HCT116 (cell line): ENCODE results near the gene SNTG2. TPM values are rescaled to one million over a fixed set of nuclear protein-coding genes. Genes with fewer than 3 reads are reported as not detected.

Source experiments
- ATAC-seq: fragments of 200-7000 bp; cut with Tn5 transposase; 2 replicates; pipeline ENCODE4 v1.9.1; 2020; ENCODE audit warnings: mild to moderate bottlenecking, moderate library complexity
- BruUV-seq: library from RNA; stranded (reverse); fragments of 400-500 nt; replicated peaks from 2 replicates; lab custom pipeline; 2021; lab: Mats Ljungman, UMichigan
- CTCF ChIA-PET: fragments of 300-600 bp; sonication (Branson Sonifier 250); formaldehyde crosslinking; loops from one replicate; lab custom pipeline; 2021; ENCODE audit warnings: antibody characterized with exemption; lab: Charles Lee
- POLR2A ChIA-PET: fragments of 300-600, 350-600 bp; sonication (Branson Sonifier 250); formaldehyde crosslinking; loops from one replicate; lab custom pipeline; 2021; ENCODE audit warnings: antibody characterized with exemption; lab: Charles Lee
- RAD21 ChIA-PET, 2 experiments: fragments of 300-600 bp; sonication (Branson Sonifier 250); formaldehyde crosslinking; loops; one replicate each; lab custom pipeline; 2023; ENCODE audit warnings: low total read pairs in 2 of 2; ENCODE audit not compliant: uncharacterized antibody in 2 of 2, unreplicated experiment in 2 of 2, low non-redundant PET in 1 of 2; lab: Charles Lee
- DNase-seq: peaks from one replicate; pipeline ENCODE4 v3.0.0-alpha.2; 2010; ENCODE audit warnings: low read depth, low spot score
- H2AFZ ChIP-seq: fragments of 200-600 bp; shearing (Covaris generic), sonication (generic); 2 replicates; pipeline ENCODE4 v1.6.1; 2017; ENCODE audit warnings: low read depth, mixed run types, mixed read lengths, antibody characterized with exemption, low read length; ENCODE audit not compliant: poor library complexity, severe bottlenecking
- H3K27ac ChIP-seq: 2 replicates; pipeline ENCODE4 v1.5.1; 2012; ENCODE audit warnings: low read depth, low read length
- H3K27me3 ChIP-seq: fragments of 200-600 bp; sonication (generic); 2 replicates; pipeline ENCODE4 v1.6.1; 2016; ENCODE audit warnings: mixed run types, low read length, mixed read lengths; ENCODE audit not compliant: insufficient read depth
- H3K36me3 ChIP-seq, 2 experiments: fragments of 200-500 bp in 1 of 2; fragments of 200-600 bp in 1 of 2; sonication (Bioruptor generic) in 1 of 2; sonication (generic) in 1 of 2; 2 replicates each; pipeline versions ENCODE4 v1.5.1 to v1.6.1; 2014 to 2016; ENCODE audit warnings: low read length in 2 of 2, inconsistent platforms in 1 of 2, mixed read lengths in 1 of 2, mixed run types in 1 of 2; ENCODE audit not compliant: insufficient read depth in 2 of 2, control insufficient read depth in 1 of 2
- H3K4me1 ChIP-seq, 2 experiments: fragments of 200-600 bp in 1 of 2; sonication (generic) in 1 of 2; 2 replicates each; pipeline versions ENCODE4 v1.5.1 to v1.6.1; 2012 to 2017; ENCODE audit warnings: low read length in 2 of 2, inconsistent platforms in 1 of 2, mild to moderate bottlenecking in 1 of 2, mixed read lengths in 1 of 2, mixed run types in 1 of 2, moderate library complexity in 1 of 2; ENCODE audit not compliant: insufficient read depth in 2 of 2, control insufficient read depth in 1 of 2
- H3K4me2 ChIP-seq: fragments of 200-600 bp; sonication (generic); 2 replicates; pipeline ENCODE4 v1.6.1; 2017; ENCODE audit warnings: mixed run types, low read length, mixed read lengths
- H3K4me3 ChIP-seq, 2 experiments: fragments of 200-600 bp in 1 of 2; sonication (generic) in 1 of 2; replicated peaks in 1 of 2; 2 replicates each; pipeline ENCODE4 v1.5.1; 2011 to 2016; ENCODE audit warnings: low read length in 2 of 2, control low read depth in 1 of 2, low read depth in 1 of 2, mild to moderate bottlenecking in 1 of 2, mixed read lengths in 1 of 2, mixed run types in 1 of 2
- H3K79me2 ChIP-seq: fragments of 200-600 bp; sonication (generic); 2 replicates; pipeline ENCODE4 v1.6.1; 2017; ENCODE audit warnings: mild to moderate bottlenecking, mixed run types, low read length, moderate library complexity, mixed read lengths; ENCODE audit not compliant: insufficient read depth
- H3K9ac ChIP-seq: fragments of 200-600 bp; sonication (generic); 2 replicates; pipeline ENCODE4 v1.6.1; 2016; ENCODE audit warnings: low read length, mixed read lengths
- H3K9me2 ChIP-seq: fragments of 200-600 bp; sonication (generic), shearing (Covaris generic); 2 replicates; pipeline ENCODE4 v1.6.1; 2017; ENCODE audit warnings: mixed run types, mild to moderate bottlenecking, moderate library complexity; ENCODE audit not compliant: insufficient read depth
- H3K9me3 ChIP-seq, 2 experiments: fragments of 200-500 bp in 1 of 2; fragments of 200-600 bp in 1 of 2; sonication (Bioruptor generic) in 1 of 2; sonication (generic) in 1 of 2; 2 replicates each; pipeline ENCODE4 v1.6.1; 2014 to 2017; ENCODE audit warnings: low read length in 2 of 2, mixed read lengths in 2 of 2, inconsistent platforms in 1 of 2, low read depth in 1 of 2, mild to moderate bottlenecking in 1 of 2, mixed run types in 1 of 2, moderate library complexity in 1 of 2; ENCODE audit not compliant: control insufficient read depth in 1 of 2, insufficient read depth in 1 of 2
- H4K20me1 ChIP-seq: fragments of 200-600 bp; sonication (generic), shearing (Covaris generic); 2 replicates; pipeline ENCODE4 v1.6.1; 2017; ENCODE audit warnings: mixed run types, mild to moderate bottlenecking, moderate library complexity; ENCODE audit not compliant: insufficient read depth
- CBX3 ChIP-seq: IDR thresholded peaks from 2 replicates; pipeline ENCODE4 v1.6.1; 2012; ENCODE audit warnings: low read depth
- EGR1 ChIP-seq: IDR thresholded peaks from 2 replicates; pipeline ENCODE4 v1.6.1; 2012; ENCODE audit warnings: low read depth
- ELF1 ChIP-seq: IDR thresholded peaks from 2 replicates; pipeline ENCODE4 v1.6.1; 2012; ENCODE audit warnings: low read depth, borderline replicate concordance
- EZH2 ChIP-seq: fragments of 200-600 bp; sonication (generic); IDR thresholded peaks from 2 replicates; pipeline ENCODE4 v1.6.1; 2017; ENCODE audit warnings: antibody characterized with exemption, mixed run types
- FOSL1 ChIP-seq: IDR thresholded peaks from 2 replicates; pipeline ENCODE4 v1.6.1; 2012; ENCODE audit warnings: low read depth
- JUND ChIP-seq: IDR thresholded peaks from 2 replicates; pipeline ENCODE4 v1.6.1; 2012
- POLR2A ChIP-seq: IDR thresholded peaks from 2 replicates; pipeline ENCODE4 v1.7.0; 2011; ENCODE audit warnings: borderline replicate concordance; ENCODE audit not compliant: insufficient read depth, insufficient read length; ENCODE audit errors: extremely low read depth
- SIN3A ChIP-seq: IDR thresholded peaks from 2 replicates; pipeline ENCODE4 v1.6.1; 2012; ENCODE audit warnings: low read depth
- SRF ChIP-seq: IDR thresholded peaks from 2 replicates; pipeline ENCODE4 v1.6.1; 2012; ENCODE audit warnings: low read depth
- TCF7L2 ChIP-seq: IDR thresholded peaks from 2 replicates; pipeline ENCODE4 v1.7.0; 2011; ENCODE audit warnings: borderline replicate concordance, inconsistent platforms; ENCODE audit not compliant: insufficient read depth, insufficient read length; ENCODE audit errors: extremely low read depth
- ZNF274 ChIP-seq: fragments of 200-500 bp; sonication (Bioruptor generic); IDR thresholded peaks from 2 replicates; pipeline ENCODE4 v1.6.1; 2014; ENCODE audit warnings: mild to moderate bottlenecking, low read depth, low read length, inconsistent platforms
- intact Hi-C: fragments of 100-400 bp; cut with micrococcal nuclease; formaldehyde crosslinking; loops from 2 replicates; pipeline ENCODE4 v1.10.0; 2022
- total RNA-seq: library from RNA; stranded (reverse); gene quantifications from one replicate; pipeline ENCODE4 v1.2.1, GENCODE V29; 2021; ENCODE audit not compliant: unreplicated experiment
- TF ChIP-seq, protein P1 (sequence below): IDR thresholded peaks from 2 replicates; pipeline ENCODE4 v1.6.1; 2011; ENCODE audit warnings: mild to moderate bottlenecking, low read length, moderate library complexity; ENCODE audit not compliant: insufficient replicate concordance; ENCODE audit errors: extremely low read depth

SNTG2 gene
- total RNA-seq, 1 experiment from 2014 or later, result not detected

DNA sequence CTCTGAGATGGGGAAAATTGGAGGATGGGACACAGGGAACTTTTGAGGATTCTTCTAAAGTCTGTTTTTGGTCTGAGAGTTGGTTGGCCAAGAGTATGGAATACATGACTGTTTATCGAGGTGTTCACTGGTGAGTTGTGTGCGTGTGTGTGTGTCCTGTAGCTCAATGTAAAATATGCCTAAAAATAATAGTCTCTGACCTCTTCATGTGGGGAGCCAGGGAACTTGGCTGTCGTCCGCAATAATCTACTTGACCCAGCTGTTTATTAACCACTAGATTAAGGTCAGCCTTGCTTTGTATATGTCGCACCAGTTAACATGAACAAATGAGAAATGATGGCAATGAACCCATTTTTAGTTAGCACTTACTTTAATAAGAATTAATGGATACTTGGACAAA lies 285.2 kb downstream of the SNTG2 start:
- Histone ChIP-seq H3K9me3 (no peaks in the 10 kb centered on the region), H3K36me3 (no peaks in the 10 kb centered on the region), H3K79me2 (no peaks in the 10 kb centered on the region), H3K9me2 (no peaks in the 10 kb centered on the region), H3K4me2 (no peak overlapping the region), H3K9ac (no peak overlapping the region), H2AFZ (no peak overlapping the region), H3K27ac (no peak overlapping the region), H3K4me3 (no peak overlapping the region), H3K4me1 (no peaks in the 10 kb centered on the region), H4K20me1 (no peaks in the 10 kb centered on the region), H3K27me3 (peaks cover 7% of the 10 kb centered on the region; the same call in 1 of the 2 replicates)
- intact Hi-C loops, result no loop called here
- POLR2A ChIA-PET, result no interaction called here
- DNase-seq, result no peak
- BruUV-seq, result no TSS peak
- TF ChIP-seq, protein P1, sequence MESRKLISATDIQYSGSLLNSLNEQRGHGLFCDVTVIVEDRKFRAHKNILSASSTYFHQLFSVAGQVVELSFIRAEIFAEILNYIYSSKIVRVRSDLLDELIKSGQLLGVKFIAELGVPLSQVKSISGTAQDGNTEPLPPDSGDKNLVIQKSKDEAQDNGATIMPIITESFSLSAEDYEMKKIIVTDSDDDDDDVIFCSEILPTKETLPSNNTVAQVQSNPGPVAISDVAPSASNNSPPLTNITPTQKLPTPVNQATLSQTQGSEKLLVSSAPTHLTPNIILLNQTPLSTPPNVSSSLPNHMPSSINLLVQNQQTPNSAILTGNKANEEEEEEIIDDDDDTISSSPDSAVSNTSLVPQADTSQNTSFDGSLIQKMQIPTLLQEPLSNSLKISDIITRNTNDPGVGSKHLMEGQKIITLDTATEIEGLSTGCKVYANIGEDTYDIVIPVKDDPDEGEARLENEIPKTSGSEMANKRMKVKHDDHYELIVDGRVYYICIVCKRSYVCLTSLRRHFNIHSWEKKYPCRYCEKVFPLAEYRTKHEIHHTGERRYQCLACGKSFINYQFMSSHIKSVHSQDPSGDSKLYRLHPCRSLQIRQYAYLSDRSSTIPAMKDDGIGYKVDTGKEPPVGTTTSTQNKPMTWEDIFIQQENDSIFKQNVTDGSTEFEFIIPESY, result no peak
- no peak for ATAC-seq
- RAD21 ChIA-PET, result no interaction called here
- CTCF ChIA-PET, result no interaction called here

DNA sequence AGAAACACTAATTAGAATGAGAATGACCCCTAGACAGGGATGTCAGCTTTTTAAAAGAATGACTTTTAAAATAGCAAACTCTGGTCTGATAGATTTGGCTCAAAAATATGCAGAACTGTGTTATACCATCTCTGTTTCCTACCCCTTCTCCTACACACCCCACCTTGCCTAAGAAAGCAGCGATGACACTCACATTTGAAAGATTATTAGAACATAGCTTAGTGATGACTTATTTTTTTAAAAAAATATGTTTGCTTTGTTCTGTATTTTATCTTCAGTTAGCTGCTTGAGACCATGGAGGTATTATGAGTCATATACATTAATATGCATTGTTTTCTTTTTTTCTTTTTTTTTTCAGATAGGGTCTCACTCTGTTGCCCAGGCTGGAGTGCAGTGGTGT lies 286.0 kb downstream of the SNTG2 start:
- H3K4me2 ChIP-seq, result no peak overlapping the region
- no peaks in the 10 kb centered on the region for H3K9me3 ChIP-seq
- H3K36me3 ChIP-seq, result no peaks in the 10 kb centered on the region
- no peak overlapping the region for H3K9ac ChIP-seq
- DNase-seq, result no peak
- no peaks in the 10 kb centered on the region for H4K20me1 ChIP-seq
- no peaks in the 10 kb centered on the region for H3K4me1 ChIP-seq
- no peaks in the 10 kb centered on the region for H3K9me2 ChIP-seq
- no peak overlapping the region for H2AFZ ChIP-seq
- no peak overlapping the region for H3K4me3 ChIP-seq
- no TSS peak for BruUV-seq
- no peak for ATAC-seq
- TF ChIP-seq JUND (no peak), SIN3A (no peak), ZNF274 (no peak), EZH2 (no peak), POLR2A (no peak), CBX3 (no peak), ELF1 (no peak), SRF (no peak), TCF7L2 (no peak), EGR1 (no peak), FOSL1 (no peak)
- TF ChIP-seq, protein P1, result no peak
- H3K79me2 ChIP-seq, result no peaks in the 10 kb centered on the region
- ChIA-PET CTCF (no interaction called here), POLR2A (no interaction called here), RAD21 (no interaction called here)
- intact Hi-C loops, result no loop called here
- H3K27ac ChIP-seq, result no peak overlapping the region
- H3K27me3 ChIP-seq, result peaks cover 7% of the 10 kb centered on the region; the same call in 1 of the 2 replicates
